HCT116 (cell line): ENCODE data around the gene CIAO2A. TPM values are rescaled to one million over a fixed set of nuclear protein-coding genes. Genes with fewer than 3 reads are reported as not detected.

Source experiments
- ATAC-seq: fragments of 200-7000 bp; cut with Tn5 transposase; 2 replicates; pipeline ENCODE4 v1.9.1; 2020; ENCODE audit warnings: mild to moderate bottlenecking, moderate library complexity
- BruUV-seq: library from RNA; stranded (reverse); fragments of 400-500 nt; replicated peaks from 2 replicates; lab custom pipeline; 2021; lab: Mats Ljungman, UMichigan
- CTCF ChIA-PET: fragments of 300-600 bp; sonication (Branson Sonifier 250); formaldehyde crosslinking; loops from one replicate; lab custom pipeline; 2021; ENCODE audit warnings: antibody characterized with exemption; lab: Charles Lee
- POLR2A ChIA-PET: fragments of 300-600, 350-600 bp; sonication (Branson Sonifier 250); formaldehyde crosslinking; loops from one replicate; lab custom pipeline; 2021; ENCODE audit warnings: antibody characterized with exemption; lab: Charles Lee
- RAD21 ChIA-PET, 2 experiments: fragments of 300-600 bp; sonication (Branson Sonifier 250); formaldehyde crosslinking; loops; one replicate each; lab custom pipeline; 2023; ENCODE audit warnings: low total read pairs in 2 of 2; ENCODE audit not compliant: uncharacterized antibody in 2 of 2, unreplicated experiment in 2 of 2, low non-redundant PET in 1 of 2; lab: Charles Lee
- DNase-seq: peaks from one replicate; pipeline ENCODE4 v3.0.0-alpha.2; 2010; ENCODE audit warnings: low read depth, low spot score
- H2AFZ ChIP-seq: fragments of 200-600 bp; shearing (Covaris generic), sonication (generic); 2 replicates; pipeline ENCODE4 v1.6.1; 2017; ENCODE audit warnings: low read depth, mixed run types, mixed read lengths, antibody characterized with exemption, low read length; ENCODE audit not compliant: poor library complexity, severe bottlenecking
- H3K27ac ChIP-seq: 2 replicates; pipeline ENCODE4 v1.5.1; 2012; ENCODE audit warnings: low read depth, low read length
- H3K27me3 ChIP-seq: fragments of 200-600 bp; sonication (generic); 2 replicates; pipeline ENCODE4 v1.6.1; 2016; ENCODE audit warnings: mixed run types, low read length, mixed read lengths; ENCODE audit not compliant: insufficient read depth
- H3K36me3 ChIP-seq, 2 experiments: fragments of 200-500 bp in 1 of 2; fragments of 200-600 bp in 1 of 2; sonication (Bioruptor generic) in 1 of 2; sonication (generic) in 1 of 2; 2 replicates each; pipeline versions ENCODE4 v1.5.1 to v1.6.1; 2014 to 2016; ENCODE audit warnings: low read length in 2 of 2, inconsistent platforms in 1 of 2, mixed read lengths in 1 of 2, mixed run types in 1 of 2; ENCODE audit not compliant: insufficient read depth in 2 of 2, control insufficient read depth in 1 of 2
- H3K4me1 ChIP-seq, 2 experiments: fragments of 200-600 bp in 1 of 2; sonication (generic) in 1 of 2; 2 replicates each; pipeline versions ENCODE4 v1.5.1 to v1.6.1; 2012 to 2017; ENCODE audit warnings: low read length in 2 of 2, inconsistent platforms in 1 of 2, mild to moderate bottlenecking in 1 of 2, mixed read lengths in 1 of 2, mixed run types in 1 of 2, moderate library complexity in 1 of 2; ENCODE audit not compliant: insufficient read depth in 2 of 2, control insufficient read depth in 1 of 2
- H3K4me2 ChIP-seq: fragments of 200-600 bp; sonication (generic); 2 replicates; pipeline ENCODE4 v1.6.1; 2017; ENCODE audit warnings: mixed run types, low read length, mixed read lengths
- H3K4me3 ChIP-seq, 2 experiments: fragments of 200-600 bp in 1 of 2; sonication (generic) in 1 of 2; replicated peaks in 1 of 2; 2 replicates each; pipeline ENCODE4 v1.5.1; 2011 to 2016; ENCODE audit warnings: low read length in 2 of 2, control low read depth in 1 of 2, low read depth in 1 of 2, mild to moderate bottlenecking in 1 of 2, mixed read lengths in 1 of 2, mixed run types in 1 of 2
- H3K79me2 ChIP-seq: fragments of 200-600 bp; sonication (generic); 2 replicates; pipeline ENCODE4 v1.6.1; 2017; ENCODE audit warnings: mild to moderate bottlenecking, mixed run types, low read length, moderate library complexity, mixed read lengths; ENCODE audit not compliant: insufficient read depth
- H3K9ac ChIP-seq: fragments of 200-600 bp; sonication (generic); 2 replicates; pipeline ENCODE4 v1.6.1; 2016; ENCODE audit warnings: low read length, mixed read lengths
- H3K9me2 ChIP-seq: fragments of 200-600 bp; sonication (generic), shearing (Covaris generic); 2 replicates; pipeline ENCODE4 v1.6.1; 2017; ENCODE audit warnings: mixed run types, mild to moderate bottlenecking, moderate library complexity; ENCODE audit not compliant: insufficient read depth
- H3K9me3 ChIP-seq, 2 experiments: fragments of 200-500 bp in 1 of 2; fragments of 200-600 bp in 1 of 2; sonication (Bioruptor generic) in 1 of 2; sonication (generic) in 1 of 2; 2 replicates each; pipeline ENCODE4 v1.6.1; 2014 to 2017; ENCODE audit warnings: low read length in 2 of 2, mixed read lengths in 2 of 2, inconsistent platforms in 1 of 2, low read depth in 1 of 2, mild to moderate bottlenecking in 1 of 2, mixed run types in 1 of 2, moderate library complexity in 1 of 2; ENCODE audit not compliant: control insufficient read depth in 1 of 2, insufficient read depth in 1 of 2
- H4K20me1 ChIP-seq: fragments of 200-600 bp; sonication (generic), shearing (Covaris generic); 2 replicates; pipeline ENCODE4 v1.6.1; 2017; ENCODE audit warnings: mixed run types, mild to moderate bottlenecking, moderate library complexity; ENCODE audit not compliant: insufficient read depth
- CBX3 ChIP-seq: IDR thresholded peaks from 2 replicates; pipeline ENCODE4 v1.6.1; 2012; ENCODE audit warnings: low read depth
- CEBPB ChIP-seq: IDR thresholded peaks from 2 replicates; pipeline ENCODE4 v1.6.1; 2012; ENCODE audit warnings: low read depth
- EZH2 ChIP-seq: fragments of 200-600 bp; sonication (generic); IDR thresholded peaks from 2 replicates; pipeline ENCODE4 v1.6.1; 2017; ENCODE audit warnings: antibody characterized with exemption, mixed run types
- EZH2phosphoT487 ChIP-seq: fragments of 200-600 bp; IDR thresholded peaks from 2 replicates; pipeline ENCODE4 v1.6.1; 2018; ENCODE audit warnings: antibody characterized with exemption, borderline replicate concordance
- FOSL1 ChIP-seq: IDR thresholded peaks from 2 replicates; pipeline ENCODE4 v1.6.1; 2012; ENCODE audit warnings: low read depth
- JUND ChIP-seq: IDR thresholded peaks from 2 replicates; pipeline ENCODE4 v1.6.1; 2012
- POLR2AphosphoS5 ChIP-seq: IDR thresholded peaks from 2 replicates; pipeline ENCODE4 v1.6.1; 2011; ENCODE audit warnings: mild to moderate bottlenecking, low read depth, low read length, moderate library complexity
- SRF ChIP-seq: IDR thresholded peaks from 2 replicates; pipeline ENCODE4 v1.6.1; 2012; ENCODE audit warnings: low read depth
- TCF7L2 ChIP-seq: IDR thresholded peaks from 2 replicates; pipeline ENCODE4 v1.7.0; 2011; ENCODE audit warnings: borderline replicate concordance, inconsistent platforms; ENCODE audit not compliant: insufficient read depth, insufficient read length; ENCODE audit errors: extremely low read depth
- YY1 ChIP-seq: IDR thresholded peaks from 2 replicates; pipeline ENCODE4 v1.6.1; 2011; ENCODE audit warnings: low read length, low read depth, moderate library complexity, mild to moderate bottlenecking; ENCODE audit not compliant: insufficient replicate concordance; ENCODE audit errors: extremely low read depth
- ZFX ChIP-seq: fragments of 450-650 bp; IDR thresholded peaks from 2 replicates; pipeline ENCODE4 v1.6.1; 2017
- intact Hi-C: fragments of 100-400 bp; cut with micrococcal nuclease; formaldehyde crosslinking; loops from 2 replicates; pipeline ENCODE4 v1.10.0; 2022
- total RNA-seq: library from RNA; stranded (reverse); gene quantifications from one replicate; pipeline ENCODE4 v1.2.1, GENCODE V29; 2021; ENCODE audit not compliant: unreplicated experiment
- TF ChIP-seq, protein P1 (sequence below): IDR thresholded peaks from 2 replicates; pipeline ENCODE4 v1.6.1; 2011; ENCODE audit warnings: mild to moderate bottlenecking, low read length, moderate library complexity; ENCODE audit not compliant: insufficient replicate concordance; ENCODE audit errors: extremely low read depth
- TF ChIP-seq, protein P2 (sequence below), 3 experiments: fragments of 200-600 bp in 1 of 3; sonication (generic) in 1 of 3; IDR thresholded peaks in 2 of 3; conservative IDR thresholded peaks in 1 of 3; 2 replicates each; pipeline ENCODE4 v1.5.1; 2012 to 2017; ENCODE audit warnings: low read depth in 2 of 3, low read length in 2 of 3, antibody characterized with exemption in 1 of 3, borderline replicate concordance in 1 of 3, control low read depth in 1 of 3, mild to moderate bottlenecking in 1 of 3, mixed read lengths in 1 of 3, mixed run types in 1 of 3, moderate library complexity in 1 of 3; ENCODE audit not compliant: insufficient read depth in 1 of 3
- TF ChIP-seq, protein P3 (sequence below): IDR thresholded peaks from 2 replicates; pipeline ENCODE4 v1.6.1; 2012
- TF ChIP-seq, protein P4 (sequence below): IDR thresholded peaks from 2 replicates; pipeline ENCODE4 v1.6.1; 2012
- TF ChIP-seq, protein P5 (sequence below): IDR thresholded peaks from 2 replicates; pipeline ENCODE4 v1.6.1; 2012; ENCODE audit warnings: low read depth

The CIAO2A gene
- total RNA-seq, 1 experiment from 2014 or later, result 69.3 TPM

DNA sequence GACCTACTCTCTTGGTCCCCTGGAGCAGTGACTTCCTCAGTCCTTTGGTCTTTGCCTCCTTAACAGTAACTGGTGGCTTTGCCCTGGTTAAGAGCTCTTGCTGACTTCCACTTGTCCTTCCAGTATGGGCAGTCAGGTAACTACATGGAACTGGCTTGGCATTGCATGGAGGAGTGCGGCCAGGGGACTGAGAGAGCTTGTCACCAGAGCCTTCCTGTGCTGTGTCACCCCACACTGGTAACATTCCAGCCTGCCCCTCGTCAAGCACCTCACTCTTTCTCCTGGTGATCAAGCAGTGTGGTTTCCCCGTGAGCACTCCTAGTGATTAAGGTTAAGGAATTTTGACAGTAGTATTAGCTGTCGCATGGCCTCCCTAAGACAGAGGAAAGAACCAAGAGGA lies 38.6 kb upstream of the CIAO2A start:
- RAD21 ChIA-PET, result no interaction called here
- H2AFZ ChIP-seq, result no peak overlapping the region
- intact Hi-C loops, result no loop called here
- H3K9ac ChIP-seq, result no peak overlapping the region
- H3K4me2 ChIP-seq, result no peak overlapping the region
- no peaks in the 10 kb centered on the region for H4K20me1 ChIP-seq
- H3K27ac ChIP-seq, result no peak overlapping the region
- peaks cover 52 to 61% of the 10 kb centered on the region in 2 experiments for H3K36me3 ChIP-seq
- TF ChIP-seq, protein P1, sequence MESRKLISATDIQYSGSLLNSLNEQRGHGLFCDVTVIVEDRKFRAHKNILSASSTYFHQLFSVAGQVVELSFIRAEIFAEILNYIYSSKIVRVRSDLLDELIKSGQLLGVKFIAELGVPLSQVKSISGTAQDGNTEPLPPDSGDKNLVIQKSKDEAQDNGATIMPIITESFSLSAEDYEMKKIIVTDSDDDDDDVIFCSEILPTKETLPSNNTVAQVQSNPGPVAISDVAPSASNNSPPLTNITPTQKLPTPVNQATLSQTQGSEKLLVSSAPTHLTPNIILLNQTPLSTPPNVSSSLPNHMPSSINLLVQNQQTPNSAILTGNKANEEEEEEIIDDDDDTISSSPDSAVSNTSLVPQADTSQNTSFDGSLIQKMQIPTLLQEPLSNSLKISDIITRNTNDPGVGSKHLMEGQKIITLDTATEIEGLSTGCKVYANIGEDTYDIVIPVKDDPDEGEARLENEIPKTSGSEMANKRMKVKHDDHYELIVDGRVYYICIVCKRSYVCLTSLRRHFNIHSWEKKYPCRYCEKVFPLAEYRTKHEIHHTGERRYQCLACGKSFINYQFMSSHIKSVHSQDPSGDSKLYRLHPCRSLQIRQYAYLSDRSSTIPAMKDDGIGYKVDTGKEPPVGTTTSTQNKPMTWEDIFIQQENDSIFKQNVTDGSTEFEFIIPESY, result no peak
- TF ChIP-seq SRF (no peak), CEBPB (no peak), POLR2AphosphoS5 (no peak), FOSL1 (no peak), EZH2phosphoT487 (no peak), CBX3 (no peak), JUND (no peak), YY1 (no peak), TCF7L2 (no peak), ZFX (no peak), EZH2 (no peak)
- TF ChIP-seq, protein P2, sequence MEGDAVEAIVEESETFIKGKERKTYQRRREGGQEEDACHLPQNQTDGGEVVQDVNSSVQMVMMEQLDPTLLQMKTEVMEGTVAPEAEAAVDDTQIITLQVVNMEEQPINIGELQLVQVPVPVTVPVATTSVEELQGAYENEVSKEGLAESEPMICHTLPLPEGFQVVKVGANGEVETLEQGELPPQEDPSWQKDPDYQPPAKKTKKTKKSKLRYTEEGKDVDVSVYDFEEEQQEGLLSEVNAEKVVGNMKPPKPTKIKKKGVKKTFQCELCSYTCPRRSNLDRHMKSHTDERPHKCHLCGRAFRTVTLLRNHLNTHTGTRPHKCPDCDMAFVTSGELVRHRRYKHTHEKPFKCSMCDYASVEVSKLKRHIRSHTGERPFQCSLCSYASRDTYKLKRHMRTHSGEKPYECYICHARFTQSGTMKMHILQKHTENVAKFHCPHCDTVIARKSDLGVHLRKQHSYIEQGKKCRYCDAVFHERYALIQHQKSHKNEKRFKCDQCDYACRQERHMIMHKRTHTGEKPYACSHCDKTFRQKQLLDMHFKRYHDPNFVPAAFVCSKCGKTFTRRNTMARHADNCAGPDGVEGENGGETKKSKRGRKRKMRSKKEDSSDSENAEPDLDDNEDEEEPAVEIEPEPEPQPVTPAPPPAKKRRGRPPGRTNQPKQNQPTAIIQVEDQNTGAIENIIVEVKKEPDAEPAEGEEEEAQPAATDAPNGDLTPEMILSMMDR (IDR thresholded peaks at IDR 0.05 in 2 of 3, conservative IDR thresholded peaks at IDR 0.05 in 1 of 3; ENCODE audit: borderline replicate concordance in 1 of 3, insufficient read depth in 1 of 3, low read depth in 2 of 3, low read length in 2 of 3), result no peak
- TF ChIP-seq, protein P3, sequence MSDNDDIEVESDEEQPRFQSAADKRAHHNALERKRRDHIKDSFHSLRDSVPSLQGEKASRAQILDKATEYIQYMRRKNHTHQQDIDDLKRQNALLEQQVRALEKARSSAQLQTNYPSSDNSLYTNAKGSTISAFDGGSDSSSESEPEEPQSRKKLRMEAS, result no peak
- TF ChIP-seq, protein P4, sequence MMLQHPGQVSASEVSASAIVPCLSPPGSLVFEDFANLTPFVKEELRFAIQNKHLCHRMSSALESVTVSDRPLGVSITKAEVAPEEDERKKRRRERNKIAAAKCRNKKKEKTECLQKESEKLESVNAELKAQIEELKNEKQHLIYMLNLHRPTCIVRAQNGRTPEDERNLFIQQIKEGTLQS, result no peak
- TF ChIP-seq, protein P5, sequence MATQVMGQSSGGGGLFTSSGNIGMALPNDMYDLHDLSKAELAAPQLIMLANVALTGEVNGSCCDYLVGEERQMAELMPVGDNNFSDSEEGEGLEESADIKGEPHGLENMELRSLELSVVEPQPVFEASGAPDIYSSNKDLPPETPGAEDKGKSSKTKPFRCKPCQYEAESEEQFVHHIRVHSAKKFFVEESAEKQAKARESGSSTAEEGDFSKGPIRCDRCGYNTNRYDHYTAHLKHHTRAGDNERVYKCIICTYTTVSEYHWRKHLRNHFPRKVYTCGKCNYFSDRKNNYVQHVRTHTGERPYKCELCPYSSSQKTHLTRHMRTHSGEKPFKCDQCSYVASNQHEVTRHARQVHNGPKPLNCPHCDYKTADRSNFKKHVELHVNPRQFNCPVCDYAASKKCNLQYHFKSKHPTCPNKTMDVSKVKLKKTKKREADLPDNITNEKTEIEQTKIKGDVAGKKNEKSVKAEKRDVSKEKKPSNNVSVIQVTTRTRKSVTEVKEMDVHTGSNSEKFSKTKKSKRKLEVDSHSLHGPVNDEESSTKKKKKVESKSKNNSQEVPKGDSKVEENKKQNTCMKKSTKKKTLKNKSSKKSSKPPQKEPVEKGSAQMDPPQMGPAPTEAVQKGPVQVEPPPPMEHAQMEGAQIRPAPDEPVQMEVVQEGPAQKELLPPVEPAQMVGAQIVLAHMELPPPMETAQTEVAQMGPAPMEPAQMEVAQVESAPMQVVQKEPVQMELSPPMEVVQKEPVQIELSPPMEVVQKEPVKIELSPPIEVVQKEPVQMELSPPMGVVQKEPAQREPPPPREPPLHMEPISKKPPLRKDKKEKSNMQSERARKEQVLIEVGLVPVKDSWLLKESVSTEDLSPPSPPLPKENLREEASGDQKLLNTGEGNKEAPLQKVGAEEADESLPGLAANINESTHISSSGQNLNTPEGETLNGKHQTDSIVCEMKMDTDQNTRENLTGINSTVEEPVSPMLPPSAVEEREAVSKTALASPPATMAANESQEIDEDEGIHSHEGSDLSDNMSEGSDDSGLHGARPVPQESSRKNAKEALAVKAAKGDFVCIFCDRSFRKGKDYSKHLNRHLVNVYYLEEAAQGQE, result no peak
- TF ChIP-seq, all 23 proteins: peak for 0
- no peaks in the 10 kb centered on the region for H3K4me1 ChIP-seq
- no peaks in the 10 kb centered on the region for H3K27me3 ChIP-seq
- H3K79me2 ChIP-seq, result no peaks in the 10 kb centered on the region
- no TSS peak for BruUV-seq
- CTCF ChIA-PET, result no interaction called here
- ATAC-seq (no peak), DNase-seq (no peak)
- no peaks in the 10 kb centered on the region for H3K9me2 ChIP-seq
- no peaks in the 10 kb centered on the region for H3K9me3 ChIP-seq
- H3K4me3 ChIP-seq, result no peak overlapping the region
- POLR2A ChIA-PET, result no interaction called here
